Astrocyte (in vitro differentiated cells and primary cell): ENCODE measurements around the gene CACNA1F. TPM values are rescaled to one million over a fixed set of nuclear protein-coding genes. Genes with fewer than 3 reads are reported as not detected.

Experiments used
- DNase-seq: peaks from one replicate; pipeline ENCODE4 v3.0.0-alpha.2; 2010; ENCODE audit warnings: low read depth
- FAIRE-seq: peaks from 2 replicates; lab custom pipeline; 2011; peaks lifted over from hg19 to GRCh38; lab: Jason Lieb, UNC
- H2AFZ ChIP-seq: 2 replicates; pipeline ENCODE4 v1.6.0; 2012; ENCODE audit warnings: low read depth, low read length, inconsistent platforms
- H3K27ac ChIP-seq: 2 replicates; pipeline ENCODE4 v1.5.1; 2011; ENCODE audit warnings: low read depth, low read length, inconsistent platforms
- H3K27me3 ChIP-seq: 2 replicates; pipeline ENCODE4 v1.6.0; 2011; ENCODE audit warnings: low read length, inconsistent platforms; ENCODE audit not compliant: insufficient read depth
- H3K36me3 ChIP-seq: 2 replicates; pipeline ENCODE4 v1.5.1; 2011; ENCODE audit warnings: low read length, inconsistent platforms; ENCODE audit not compliant: insufficient read depth
- H3K4me1 ChIP-seq: 2 replicates; pipeline ENCODE4 v1.5.1; 2011; ENCODE audit warnings: low read length, inconsistent platforms; ENCODE audit not compliant: insufficient read depth
- H3K4me2 ChIP-seq: 2 replicates; pipeline ENCODE4 v1.6.0; 2012; ENCODE audit warnings: low read length, inconsistent platforms
- H3K4me3 ChIP-seq: 2 replicates; pipeline ENCODE4 v1.5.1; 2011; ENCODE audit warnings: low read depth, mild to moderate bottlenecking, low read length, inconsistent platforms; ENCODE audit not compliant: insufficient read depth
- H3K79me2 ChIP-seq: 2 replicates; pipeline ENCODE4 v1.6.0; 2012; ENCODE audit warnings: mild to moderate bottlenecking, low read length, inconsistent platforms; ENCODE audit not compliant: insufficient read depth
- H3K9ac ChIP-seq: 2 replicates; pipeline ENCODE4 v1.6.0; 2012; ENCODE audit warnings: mild to moderate bottlenecking, low read length, inconsistent platforms
- H3K9me3 ChIP-seq: 2 replicates; pipeline ENCODE4 v1.5.1; 2012; ENCODE audit warnings: low read depth, mild to moderate bottlenecking, low read length, inconsistent platforms; ENCODE audit not compliant: insufficient read depth
- H4K20me1 ChIP-seq: 2 replicates; pipeline ENCODE4 v1.6.0; 2012; ENCODE audit warnings: low read length, inconsistent platforms; ENCODE audit not compliant: insufficient read depth
- H3K27ac Mint-ChIP-seq: one replicate; pipeline ENCODE4 v1.8.0; 2021; ENCODE audit warnings: mild to moderate bottlenecking, mixed read lengths; ENCODE audit not compliant: unreplicated experiment
- H3K27me3 Mint-ChIP-seq: one replicate; pipeline ENCODE4 v1.8.0; 2021; ENCODE audit warnings: low read depth, mixed read lengths; ENCODE audit not compliant: unreplicated experiment
- H3K36me3 Mint-ChIP-seq: one replicate; pipeline ENCODE4 v1.8.0; 2021; ENCODE audit warnings: low read depth, mixed read lengths; ENCODE audit not compliant: unreplicated experiment
- H3K4me1 Mint-ChIP-seq: one replicate; pipeline ENCODE4 v1.8.0; 2021; ENCODE audit warnings: low read depth, mixed read lengths; ENCODE audit not compliant: unreplicated experiment
- H3K4me3 Mint-ChIP-seq: one replicate; pipeline ENCODE4 v1.8.0; 2021; ENCODE audit warnings: mild to moderate bottlenecking, moderate library complexity, mixed read lengths; ENCODE audit not compliant: unreplicated experiment
- H3K9me3 Mint-ChIP-seq: one replicate; pipeline ENCODE4 v1.8.0; 2021; ENCODE audit warnings: mild to moderate bottlenecking, mixed read lengths; ENCODE audit not compliant: unreplicated experiment
- EZH2 ChIP-seq: IDR thresholded peaks from 2 replicates; pipeline ENCODE4 v1.6.1; 2012; ENCODE audit warnings: mild to moderate bottlenecking, low read length, inconsistent platforms; ENCODE audit not compliant: insufficient read depth
- total RNA-seq: library from RNA; stranded (reverse); gene quantifications from 2 replicates; pipeline ENCODE4 v1.2.1, GENCODE V29; 2021
- TF ChIP-seq, protein P1 (sequence below): IDR thresholded peaks from 2 replicates; pipeline ENCODE4 v1.5.1; 2011; ENCODE audit warnings: low read depth, mild to moderate bottlenecking, inconsistent platforms, low read length, moderate library complexity; ENCODE audit not compliant: insufficient read depth

Gene CACNA1F
- total RNA-seq, 1 donor from 2014 or later: not detected

DNA sequence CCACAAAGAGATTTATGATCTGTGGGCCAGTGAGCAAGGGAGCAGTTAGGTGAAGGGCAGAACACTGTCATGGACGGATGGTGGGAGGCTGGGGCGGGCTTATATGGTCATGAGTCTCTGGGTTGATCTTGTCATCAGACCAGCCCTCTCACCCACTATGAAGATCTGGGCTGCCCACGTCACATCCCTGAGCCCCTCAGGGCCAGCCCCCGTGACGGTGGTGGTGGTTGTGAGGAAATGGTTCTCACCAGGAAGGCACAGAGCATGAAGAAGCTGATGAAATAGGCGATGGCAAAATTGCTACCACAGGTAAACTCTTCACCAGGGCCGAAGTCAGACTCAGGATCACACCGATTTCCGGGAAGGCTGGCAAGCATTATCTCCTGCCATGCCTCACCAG, 22.1 kb downstream of the CACNA1F start:
- no peak overlapping the region for H3K27ac ChIP-seq
- H3K4me3 ChIP-seq: no peak overlapping the region
- H3K9me3 ChIP-seq: no peaks in the 10 kb centered on the region
- no peaks in the 10 kb centered on the region for H3K27me3 ChIP-seq
- Mint-ChIP-seq H3K27me3 (peaks cover 10% of the 10 kb centered on the region), H3K27ac (no peak overlapping the region), H3K36me3 (no peaks in the 10 kb centered on the region), H3K9me3 (peaks cover 2% of the 10 kb centered on the region), H3K4me3 (no peak overlapping the region), H3K4me1 (no peaks in the 10 kb centered on the region)
- H4K20me1 ChIP-seq: no peaks in the 10 kb centered on the region
- no peak overlapping the region for H3K9ac ChIP-seq
- no peaks in the 10 kb centered on the region for H3K36me3 ChIP-seq
- DNase-seq: no peak
- TF ChIP-seq, protein P1, sequence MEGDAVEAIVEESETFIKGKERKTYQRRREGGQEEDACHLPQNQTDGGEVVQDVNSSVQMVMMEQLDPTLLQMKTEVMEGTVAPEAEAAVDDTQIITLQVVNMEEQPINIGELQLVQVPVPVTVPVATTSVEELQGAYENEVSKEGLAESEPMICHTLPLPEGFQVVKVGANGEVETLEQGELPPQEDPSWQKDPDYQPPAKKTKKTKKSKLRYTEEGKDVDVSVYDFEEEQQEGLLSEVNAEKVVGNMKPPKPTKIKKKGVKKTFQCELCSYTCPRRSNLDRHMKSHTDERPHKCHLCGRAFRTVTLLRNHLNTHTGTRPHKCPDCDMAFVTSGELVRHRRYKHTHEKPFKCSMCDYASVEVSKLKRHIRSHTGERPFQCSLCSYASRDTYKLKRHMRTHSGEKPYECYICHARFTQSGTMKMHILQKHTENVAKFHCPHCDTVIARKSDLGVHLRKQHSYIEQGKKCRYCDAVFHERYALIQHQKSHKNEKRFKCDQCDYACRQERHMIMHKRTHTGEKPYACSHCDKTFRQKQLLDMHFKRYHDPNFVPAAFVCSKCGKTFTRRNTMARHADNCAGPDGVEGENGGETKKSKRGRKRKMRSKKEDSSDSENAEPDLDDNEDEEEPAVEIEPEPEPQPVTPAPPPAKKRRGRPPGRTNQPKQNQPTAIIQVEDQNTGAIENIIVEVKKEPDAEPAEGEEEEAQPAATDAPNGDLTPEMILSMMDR: no peak
- TF ChIP-seq EZH2: no peak
- no peak overlapping the region for H3K4me2 ChIP-seq
- no peak overlapping the region for H2AFZ ChIP-seq
- no peaks in the 10 kb centered on the region for H3K4me1 ChIP-seq
- H3K79me2 ChIP-seq: no peaks in the 10 kb centered on the region
- FAIRE-seq: no peak

DNA sequence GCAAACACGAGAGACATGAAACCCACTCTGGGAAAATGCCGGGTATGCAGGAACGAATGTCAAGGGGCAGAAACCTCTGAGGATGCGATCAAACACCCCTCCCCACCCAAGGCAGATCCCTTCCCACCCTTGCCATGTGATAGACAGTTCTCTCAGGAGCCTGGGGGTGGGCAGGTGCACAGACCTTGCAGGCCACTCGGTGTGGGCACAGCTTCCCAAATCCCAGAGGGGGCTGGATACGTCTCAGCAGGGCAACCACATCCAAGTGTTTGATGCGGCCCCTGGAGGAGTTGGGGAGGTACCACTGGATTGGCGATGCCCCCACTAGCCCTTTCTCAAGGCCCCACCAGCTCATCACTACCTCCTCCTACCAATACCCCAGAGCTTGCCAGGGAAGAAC, 22.7 kb downstream of the CACNA1F start:
- no peaks in the 10 kb centered on the region for H3K27me3 ChIP-seq
- no peak overlapping the region for H3K4me2 ChIP-seq
- no peaks in the 10 kb centered on the region for H3K4me1 Mint-ChIP-seq
- no peak overlapping the region for H3K4me3 Mint-ChIP-seq
- FAIRE-seq (no peak), DNase-seq (no peak)
- H3K79me2 ChIP-seq: no peaks in the 10 kb centered on the region
- H3K36me3 ChIP-seq: no peaks in the 10 kb centered on the region
- no peak overlapping the region for H3K9ac ChIP-seq
- no peaks in the 10 kb centered on the region for H3K9me3 ChIP-seq
- no peak overlapping the region for H2AFZ ChIP-seq
- peaks cover 8% of the 10 kb centered on the region for H3K27me3 Mint-ChIP-seq
- TF ChIP-seq, protein P1: no peak
- TF ChIP-seq EZH2: no peak
- no peak overlapping the region for H3K27ac Mint-ChIP-seq
- no peak overlapping the region for H3K4me3 ChIP-seq
- no peaks in the 10 kb centered on the region for H4K20me1 ChIP-seq
- H3K36me3 Mint-ChIP-seq: no peaks in the 10 kb centered on the region
- H3K9me3 Mint-ChIP-seq: peaks cover 2% of the 10 kb centered on the region
- H3K27ac ChIP-seq: no peak overlapping the region
- H3K4me1 ChIP-seq: no peaks in the 10 kb centered on the region

DNA sequence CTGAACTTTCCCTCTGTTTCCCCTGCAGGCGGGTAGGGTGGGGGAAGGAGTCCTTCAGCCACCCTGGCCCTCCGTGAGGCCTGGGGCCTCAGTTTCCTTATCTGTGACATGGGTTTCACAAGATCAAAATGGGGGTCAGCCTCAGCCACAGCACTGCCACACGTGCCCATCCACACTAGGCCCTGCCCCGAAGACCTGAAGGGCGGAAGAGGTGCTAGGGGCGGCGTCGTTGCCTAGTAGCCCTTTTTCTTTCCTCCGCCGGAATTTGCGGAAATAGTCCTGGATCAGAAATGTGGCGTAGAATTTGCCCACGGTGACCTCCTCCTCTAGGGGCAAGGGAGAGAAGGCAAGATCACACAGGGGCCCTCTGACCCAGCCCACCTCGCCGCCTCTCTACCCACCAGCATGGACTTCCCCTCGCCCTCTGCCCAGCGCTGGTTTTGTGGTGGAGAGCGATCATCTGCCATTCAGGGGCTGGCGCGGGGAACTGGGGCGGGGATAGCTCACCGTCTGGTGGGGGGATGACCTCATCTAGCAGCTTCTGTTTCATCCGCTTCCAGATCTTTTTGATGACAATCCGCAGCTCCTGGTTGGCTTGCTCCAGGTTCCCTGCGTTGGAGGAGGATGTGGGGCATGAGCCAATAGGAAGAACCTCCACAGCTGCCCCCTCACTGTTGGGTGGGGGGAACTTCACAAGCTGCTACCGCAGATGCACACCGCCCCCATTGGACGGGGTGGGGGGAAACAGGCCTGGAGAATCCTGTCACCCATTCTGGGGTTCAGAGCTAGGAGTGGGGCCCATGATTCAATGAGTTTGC, 23.5 kb downstream of the CACNA1F start:
- Mint-ChIP-seq H3K4me1 (no peaks in the 10 kb centered on the region), H3K27ac (no peak overlapping the region), H3K27me3 (peaks cover 7% of the 10 kb centered on the region), H3K4me3 (no peak overlapping the region), H3K9me3 (peaks cover 2% of the 10 kb centered on the region), H3K36me3 (no peaks in the 10 kb centered on the region)
- no peaks in the 10 kb centered on the region for H3K4me1 ChIP-seq
- H3K27ac ChIP-seq: no peak overlapping the region
- H3K79me2 ChIP-seq: no peaks in the 10 kb centered on the region
- H3K4me2 ChIP-seq: no peak overlapping the region
- no peaks in the 10 kb centered on the region for H3K9me3 ChIP-seq
- DNase-seq: no peak
- no peak overlapping the region for H3K9ac ChIP-seq
- H4K20me1 ChIP-seq: no peaks in the 10 kb centered on the region
- FAIRE-seq: no peak
- TF ChIP-seq EZH2: no peak
- TF ChIP-seq, protein P1: no peak
- no peaks in the 10 kb centered on the region for H3K36me3 ChIP-seq
- no peak overlapping the region for H2AFZ ChIP-seq
- no peak overlapping the region for H3K4me3 ChIP-seq
- no peaks in the 10 kb centered on the region for H3K27me3 ChIP-seq
